Measurements from ENCODE around the gene IL17RC.

GRCh38 chr3:9969632-9970019 is 52.7 kb downstream of the IL17RC start:
- TF ChIP-seq, protein P1, sequence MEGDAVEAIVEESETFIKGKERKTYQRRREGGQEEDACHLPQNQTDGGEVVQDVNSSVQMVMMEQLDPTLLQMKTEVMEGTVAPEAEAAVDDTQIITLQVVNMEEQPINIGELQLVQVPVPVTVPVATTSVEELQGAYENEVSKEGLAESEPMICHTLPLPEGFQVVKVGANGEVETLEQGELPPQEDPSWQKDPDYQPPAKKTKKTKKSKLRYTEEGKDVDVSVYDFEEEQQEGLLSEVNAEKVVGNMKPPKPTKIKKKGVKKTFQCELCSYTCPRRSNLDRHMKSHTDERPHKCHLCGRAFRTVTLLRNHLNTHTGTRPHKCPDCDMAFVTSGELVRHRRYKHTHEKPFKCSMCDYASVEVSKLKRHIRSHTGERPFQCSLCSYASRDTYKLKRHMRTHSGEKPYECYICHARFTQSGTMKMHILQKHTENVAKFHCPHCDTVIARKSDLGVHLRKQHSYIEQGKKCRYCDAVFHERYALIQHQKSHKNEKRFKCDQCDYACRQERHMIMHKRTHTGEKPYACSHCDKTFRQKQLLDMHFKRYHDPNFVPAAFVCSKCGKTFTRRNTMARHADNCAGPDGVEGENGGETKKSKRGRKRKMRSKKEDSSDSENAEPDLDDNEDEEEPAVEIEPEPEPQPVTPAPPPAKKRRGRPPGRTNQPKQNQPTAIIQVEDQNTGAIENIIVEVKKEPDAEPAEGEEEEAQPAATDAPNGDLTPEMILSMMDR (IDR thresholded peaks at IDR 0.05), result no peak
- no peak for TF ChIP-seq POLR2A (IDR thresholded peaks at IDR 0.05)

All from sigmoid colon (tissue), 3 donors.